Left renal cortex interstitium (tissue), 4 donors: ENCODE results near the gene GOLGA2. TPM values are rescaled to one million over a fixed set of nuclear protein-coding genes. Genes with fewer than 3 reads are reported as not detected.
"Not testable (repeated sequence)": the region's sequence is repeated elsewhere in the genome, so short reads cannot be mapped to it uniquely, and the experiment has no call there.

Experiments
- DNase-seq, 4 donors: peaks; one replicate each; pipeline ENCODE4 v3.0.0-alpha.2; 2013; ENCODE audit warnings: low read depth in 4 of 4, low spot score in 2 of 4, missing footprints in 1 of 4
- polyA plus RNA-seq, 4 donors: library from polyadenylated mRNA; unstranded; fragments of 120-200 nt; gene quantifications; one replicate each; pipeline ENCODE4 v1.2.1, GENCODE V29; 2013; ENCODE audit not compliant: insufficient read length in 4 of 4

The GOLGA2 gene
- polyA plus RNA-seq, 4 donors: 69.1 to 113 (median 87.1) TPM

GRCh38 chr9:128243215-128244018 is 32.4 kb downstream of the GOLGA2 start:
- no peak for DNase-seq

- no peak for DNase-seq
Observed at GRCh38 chr9:128242828-128243214, 33.0 kb downstream of the GOLGA2 start.

- DNase-seq: no peak
Observed at GRCh38 chr9:128242124-128242523, 33.7 kb downstream of the GOLGA2 start.

GRCh38 chr9:128233817-128234406 is 41.9 kb downstream of the GOLGA2 start:
- no peak for DNase-seq

- no peak for DNase-seq
Observed at GRCh38 chr9:128232528-128233428, 43.0 kb downstream of the GOLGA2 start.

GRCh38 chr9:128231638-128232527 is 43.9 kb downstream of the GOLGA2 start:
- no peak for DNase-seq

- not testable (repeated sequence) for DNase-seq
Observed at GRCh38 chr9:128230897-128231296, 44.9 kb downstream of the GOLGA2 start.

- no peak for DNase-seq
Observed at GRCh38 chr9:128226412-128226801, 49.4 kb downstream of the GOLGA2 start.

GRCh38 chr9:128225770-128226411 is 49.9 kb downstream of the GOLGA2 start:
- no peak for DNase-seq

GRCh38 chr9:128224877-128225276 is 50.9 kb downstream of the GOLGA2 start:
- no peak for DNase-seq

GRCh38 chr9:128222880-128223670 is 52.7 kb downstream of the GOLGA2 start:
- no peak for DNase-seq

- no peak for DNase-seq
Observed at GRCh38 chr9:128222026-128222425, 53.8 kb downstream of the GOLGA2 start.

- DNase-seq: no peak
Observed at GRCh38 chr9:128219831-128220230, 56.0 kb downstream of the GOLGA2 start.

- DNase-seq: peak in 3 of 4 donors; percentile 66 to 91 (median 82)
Observed at GRCh38 chr9:128218518-128219389, 57.1 kb downstream of the GOLGA2 start.

GRCh38 chr9:128218172-128218517 is 57.7 kb downstream of the GOLGA2 start:
- no peak for DNase-seq

- no peak for DNase-seq
Observed at GRCh38 chr9:128216781-128217553, 58.8 kb downstream of the GOLGA2 start.
